Bronchial epithelial cell (primary cell): ENCODE measurements around the gene FRS3. TPM values are rescaled to one million over a fixed set of nuclear protein-coding genes. Genes with fewer than 3 reads are reported as not detected.

Source experiments
- DNase-seq: peaks from one replicate; pipeline ENCODE4 v3.0.0-alpha.2; 2010; ENCODE audit warnings: low read depth
- FAIRE-seq: peaks from 2 replicates; lab custom pipeline; 2011; peaks lifted over from hg19 to GRCh38; lab: Jason Lieb, UNC
- H3K27me3 ChIP-seq: 2 replicates; pipeline ENCODE4 v1.5.1; 2011; ENCODE audit warnings: low read length; ENCODE audit not compliant: control insufficient read depth, insufficient read depth
- H3K36me3 ChIP-seq: 2 replicates; pipeline ENCODE4 v1.5.1; 2011; ENCODE audit warnings: low read length; ENCODE audit not compliant: control insufficient read depth, insufficient read depth
- H3K4me3 ChIP-seq: 2 replicates; pipeline ENCODE4 v1.5.1; 2011; ENCODE audit warnings: mild to moderate bottlenecking, low read depth, low read length, control low read depth
- total RNA-seq: library from RNA; depleted of rRNA; stranded (reverse); fragments of >200 nt; gene quantifications from 2 replicates; pipeline ENCODE4 v1.2.1, GENCODE V29; 2014
- TF ChIP-seq, protein P1 (sequence below): IDR thresholded peaks from 2 replicates; pipeline ENCODE4 v1.5.1; 2011; ENCODE audit warnings: mild to moderate bottlenecking, moderate library complexity, low read length, control low read depth, inconsistent platforms; ENCODE audit not compliant: insufficient read depth, severe bottlenecking

The FRS3 gene, protein sequence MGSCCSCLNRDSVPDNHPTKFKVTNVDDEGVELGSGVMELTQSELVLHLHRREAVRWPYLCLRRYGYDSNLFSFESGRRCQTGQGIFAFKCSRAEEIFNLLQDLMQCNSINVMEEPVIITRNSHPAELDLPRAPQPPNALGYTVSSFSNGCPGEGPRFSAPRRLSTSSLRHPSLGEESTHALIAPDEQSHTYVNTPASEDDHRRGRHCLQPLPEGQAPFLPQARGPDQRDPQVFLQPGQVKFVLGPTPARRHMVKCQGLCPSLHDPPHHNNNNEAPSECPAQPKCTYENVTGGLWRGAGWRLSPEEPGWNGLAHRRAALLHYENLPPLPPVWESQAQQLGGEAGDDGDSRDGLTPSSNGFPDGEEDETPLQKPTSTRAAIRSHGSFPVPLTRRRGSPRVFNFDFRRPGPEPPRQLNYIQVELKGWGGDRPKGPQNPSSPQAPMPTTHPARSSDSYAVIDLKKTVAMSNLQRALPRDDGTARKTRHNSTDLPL
- 0.77 and 0.79 TPM in 2 replicates for total RNA-seq

DNA sequence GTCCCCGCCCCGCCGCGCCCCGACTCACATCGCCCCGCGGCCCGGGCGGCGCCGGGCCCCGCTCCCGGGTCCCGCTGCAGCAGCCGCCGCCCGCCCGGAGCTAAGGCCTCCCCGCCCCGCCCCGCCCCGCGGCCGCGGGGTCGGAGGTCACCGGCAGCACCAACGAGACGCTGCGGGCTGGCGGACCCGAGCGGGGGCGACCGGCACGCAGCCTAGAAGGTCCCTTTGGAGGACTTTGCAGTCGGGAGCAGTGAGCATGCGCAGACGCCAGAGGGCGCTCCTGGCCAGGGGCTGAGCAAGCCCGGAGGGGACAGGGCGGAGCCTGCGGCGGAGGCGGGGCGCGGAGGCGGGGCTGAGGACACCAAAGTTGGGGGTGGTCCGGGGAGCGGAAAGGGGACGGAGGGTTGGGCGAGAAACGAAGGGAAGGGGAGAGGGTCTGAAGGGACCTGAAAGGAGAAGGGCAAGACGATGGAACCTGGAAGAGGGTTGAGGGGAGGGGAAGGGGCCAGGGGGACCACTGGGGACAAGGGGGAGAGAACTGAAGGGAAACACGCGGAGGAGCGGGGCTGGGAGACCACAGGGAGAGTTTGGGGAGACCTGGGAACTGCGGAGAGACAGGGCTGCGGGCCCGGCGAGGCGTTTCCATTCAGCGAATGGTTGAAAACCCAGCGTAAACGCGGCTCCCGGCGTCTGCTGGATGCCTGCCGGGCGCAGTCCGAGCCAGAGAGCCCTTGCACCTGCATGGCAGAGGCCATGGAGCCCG, at the start of gene FRS3:
TSS of gene FRS3 (minus strand) at position 113 of the 763 bp plus-strand sequence. CDS start 2,913 bp downstream, outside the sequence.
- FAIRE-seq, result no peak
- Histone ChIP-seq H3K36me3 (peaks cover 7% of the 10 kb centered on the region), H3K4me3 (peak within 1 kb of the TSS; percentile 58), H3K27me3 (no peaks in the 10 kb centered on the region)
- peak; percentile 72 for DNase-seq
- TF ChIP-seq, protein P1, sequence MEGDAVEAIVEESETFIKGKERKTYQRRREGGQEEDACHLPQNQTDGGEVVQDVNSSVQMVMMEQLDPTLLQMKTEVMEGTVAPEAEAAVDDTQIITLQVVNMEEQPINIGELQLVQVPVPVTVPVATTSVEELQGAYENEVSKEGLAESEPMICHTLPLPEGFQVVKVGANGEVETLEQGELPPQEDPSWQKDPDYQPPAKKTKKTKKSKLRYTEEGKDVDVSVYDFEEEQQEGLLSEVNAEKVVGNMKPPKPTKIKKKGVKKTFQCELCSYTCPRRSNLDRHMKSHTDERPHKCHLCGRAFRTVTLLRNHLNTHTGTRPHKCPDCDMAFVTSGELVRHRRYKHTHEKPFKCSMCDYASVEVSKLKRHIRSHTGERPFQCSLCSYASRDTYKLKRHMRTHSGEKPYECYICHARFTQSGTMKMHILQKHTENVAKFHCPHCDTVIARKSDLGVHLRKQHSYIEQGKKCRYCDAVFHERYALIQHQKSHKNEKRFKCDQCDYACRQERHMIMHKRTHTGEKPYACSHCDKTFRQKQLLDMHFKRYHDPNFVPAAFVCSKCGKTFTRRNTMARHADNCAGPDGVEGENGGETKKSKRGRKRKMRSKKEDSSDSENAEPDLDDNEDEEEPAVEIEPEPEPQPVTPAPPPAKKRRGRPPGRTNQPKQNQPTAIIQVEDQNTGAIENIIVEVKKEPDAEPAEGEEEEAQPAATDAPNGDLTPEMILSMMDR, result peak; percentile 97

DNA sequence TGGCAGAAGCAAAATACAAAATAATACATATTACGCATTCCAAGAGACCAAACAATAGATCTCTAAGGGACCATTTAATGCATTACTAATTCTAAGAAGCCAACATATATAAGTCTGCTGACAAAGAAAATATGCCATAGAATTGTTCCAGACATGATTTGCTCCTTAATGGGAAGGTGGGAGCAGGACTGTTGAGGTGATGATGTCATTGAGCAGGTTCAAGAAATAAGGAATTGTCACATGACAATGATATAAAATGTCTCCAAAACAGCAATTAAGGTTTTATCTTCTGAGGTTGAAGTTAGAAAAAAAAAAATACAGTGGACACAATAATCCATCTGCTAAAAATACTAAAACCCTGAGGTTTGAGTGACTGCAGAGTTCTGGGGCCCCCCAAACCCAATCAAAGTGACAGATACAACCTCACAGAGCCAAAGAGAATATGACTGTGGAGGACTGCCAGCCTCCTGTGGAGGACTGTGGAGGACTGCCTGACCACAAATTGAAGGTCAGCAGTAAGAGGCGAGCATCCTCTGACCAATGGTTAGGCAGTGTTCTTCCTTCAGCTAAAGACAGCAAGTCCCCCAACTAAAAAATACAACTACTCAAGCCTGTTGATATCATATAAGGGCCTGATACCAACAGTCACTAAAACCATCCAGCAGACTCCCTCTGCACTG, 46.8 kb upstream of the FRS3 start:
- no peaks in the 10 kb centered on the region for H3K36me3 ChIP-seq
- H3K4me3 ChIP-seq, result no peak overlapping the region
- no peaks in the 10 kb centered on the region for H3K27me3 ChIP-seq
- DNase-seq (no peak), FAIRE-seq (no peak)
- TF ChIP-seq, protein P1, result no peak

DNA sequence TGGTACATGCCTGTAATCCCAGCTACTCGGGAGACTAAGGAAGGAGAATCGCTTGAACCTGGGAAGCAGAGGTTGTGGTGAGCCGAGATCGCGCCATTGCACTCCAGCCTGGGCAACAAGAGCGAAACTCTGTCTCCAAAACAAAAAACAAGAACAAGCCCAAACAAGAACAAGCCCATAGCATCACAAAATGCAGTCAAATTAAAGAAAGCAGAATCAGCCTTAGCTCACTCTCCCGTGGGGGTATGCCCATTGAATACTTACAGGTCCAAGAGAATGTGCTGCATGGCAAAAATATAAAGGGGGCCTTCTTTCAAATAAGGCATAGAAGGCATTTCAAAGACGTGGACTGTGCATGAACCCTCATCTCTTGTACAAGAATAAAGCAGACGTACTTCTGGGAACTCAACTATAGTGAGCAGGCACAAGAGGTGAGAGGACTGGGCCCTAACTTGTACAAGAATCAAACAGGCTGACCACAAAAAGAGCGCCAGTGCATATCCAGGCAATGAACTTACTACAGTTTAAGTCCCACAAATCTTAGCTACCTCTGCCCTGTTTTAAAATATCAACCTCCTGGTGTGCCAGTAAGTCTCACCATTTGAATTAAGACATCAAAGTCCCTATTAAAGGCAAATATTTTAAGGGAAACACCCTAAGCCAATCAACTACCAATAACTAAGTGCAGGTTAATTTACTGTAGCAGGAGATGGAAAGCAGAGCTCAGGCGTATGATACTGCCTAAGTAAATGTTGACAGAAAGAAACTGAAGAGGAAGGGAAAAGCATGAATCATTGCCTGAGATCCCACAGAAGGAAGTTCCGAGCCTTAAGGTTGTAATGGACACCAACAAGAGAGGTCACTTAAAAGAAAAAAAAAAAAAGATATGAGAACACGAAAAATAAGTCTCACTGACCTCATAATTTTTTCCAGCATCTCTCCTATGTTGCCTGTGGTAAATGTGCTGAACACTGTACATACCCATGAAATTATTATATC, 45.2 kb upstream of the FRS3 start:
- no peak for FAIRE-seq
- no peaks in the 10 kb centered on the region for H3K27me3 ChIP-seq
- TF ChIP-seq, protein P1, result no peak
- no peaks in the 10 kb centered on the region for H3K36me3 ChIP-seq
- DNase-seq, result peak; percentile 97
- no peak overlapping the region for H3K4me3 ChIP-seq

DNA sequence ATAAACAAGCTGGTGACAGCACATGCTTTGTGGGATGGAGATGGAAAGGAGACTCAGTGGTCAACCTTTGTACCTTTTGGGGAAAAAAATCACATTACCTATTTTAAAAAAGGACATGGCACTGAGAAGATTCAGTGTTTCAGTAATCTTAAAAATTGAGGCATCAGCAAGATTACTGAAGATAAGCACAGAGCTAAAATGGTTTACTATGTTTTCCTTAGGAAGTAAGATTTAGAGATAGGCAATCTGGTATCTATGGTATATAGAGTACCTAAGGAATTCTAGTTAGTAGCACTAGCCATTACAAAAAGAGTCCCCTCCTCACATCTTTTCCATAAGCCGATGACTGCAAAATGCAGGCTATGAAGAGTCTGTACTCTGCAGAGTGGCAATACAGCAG, 43.5 kb upstream of the FRS3 start:
- FAIRE-seq (no peak), DNase-seq (no peak)
- Histone ChIP-seq H3K36me3 (no peaks in the 10 kb centered on the region), H3K4me3 (no peak overlapping the region), H3K27me3 (no peaks in the 10 kb centered on the region)
- TF ChIP-seq, protein P1, result no peak

DNA sequence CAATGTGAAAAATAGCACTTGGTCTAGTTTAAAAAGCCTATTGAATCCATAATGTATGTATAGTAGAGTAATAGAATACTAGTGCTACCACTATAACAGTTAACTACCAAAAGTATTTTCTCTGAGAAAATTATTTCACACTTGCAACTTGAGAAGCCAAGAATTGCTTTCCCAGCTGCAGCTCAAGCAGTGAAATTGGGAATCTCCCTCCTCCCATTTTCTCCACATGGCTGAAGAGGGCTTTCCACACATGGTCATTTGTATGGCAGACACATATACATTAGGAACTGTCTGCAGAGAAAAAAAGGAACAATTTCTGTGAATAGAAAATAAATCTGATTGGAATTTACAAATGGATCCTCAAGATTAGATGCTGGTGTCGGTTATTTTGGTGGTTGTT, 42.3 kb upstream of the FRS3 start:
- Histone ChIP-seq H3K36me3 (no peaks in the 10 kb centered on the region), H3K4me3 (no peak overlapping the region), H3K27me3 (no peaks in the 10 kb centered on the region)
- FAIRE-seq (no peak), DNase-seq (no peak)
- TF ChIP-seq, protein P1, result no peak
